K562 (cell line): ENCODE results near the gene MYBPHL. TPM values are rescaled to one million over a fixed set of nuclear protein-coding genes. Genes with fewer than 3 reads are reported as not detected.
A peak's percentile ranks its signal among the peaks of the same experiment; 100 is the strongest.

Experiments used
- CTBP1 ChIP-seq: fragments of 450-650 bp; IDR thresholded peaks from 2 replicates; pipeline ENCODE4 v1.6.1; 2016; ENCODE audit warnings: borderline replicate concordance
- E2F1 ChIP-seq: sonication (generic); formaldehyde crosslinking; IDR thresholded peaks from 2 replicates; pipeline ENCODE4 v1.8.1; 2023; ENCODE audit warnings: mild to moderate bottlenecking, missing genetic modification reagents, moderate library complexity
- ETV6 ChIP-seq, 3 experiments: fragments of 150-350 bp in 1 of 3; sonication (generic) in 1 of 3; formaldehyde crosslinking in 1 of 3; IDR thresholded peaks; 2 replicates each; pipeline versions ENCODE4 v1.6.1 to v1.8.0; 2014 to 2022; ENCODE audit warnings: borderline replicate concordance in 2 of 3, low read depth in 2 of 3, antibody characterized with exemption in 1 of 3, low read length in 1 of 3, mild to moderate bottlenecking in 1 of 3, missing genetic modification reagents in 1 of 3
- FOXP1 ChIP-seq: sonication (generic); formaldehyde crosslinking; IDR thresholded peaks from 2 replicates; pipeline ENCODE4 v1.8.0; 2022; ENCODE audit warnings: mild to moderate bottlenecking, missing genetic modification reagents
- HIVEP1 ChIP-seq: fragments of 250-450 bp; sonication (Bioruptor Pico); IDR thresholded peaks from 2 replicates; pipeline ENCODE4 v1.4.0; 2020; ENCODE audit warnings: mild to moderate bottlenecking
- IRF1 ChIP-seq: sonication (generic); formaldehyde crosslinking; IDR thresholded peaks from 2 replicates; pipeline ENCODE4 v1.8.0; 2022; ENCODE audit warnings: missing genetic modification reagents, mild to moderate bottlenecking, borderline replicate concordance
- NFIX ChIP-seq: fragments of 250-450 bp; sonication (Bioruptor Pico); IDR thresholded peaks from 2 replicates; pipeline ENCODE4 v1.4.0; 2020; ENCODE audit warnings: low read depth, mild to moderate bottlenecking, moderate library complexity
- RREB1 ChIP-seq: fragments of 250-450 bp; sonication (Bioruptor Pico); IDR thresholded peaks from 2 replicates; pipeline ENCODE4 v1.4.0; 2020
- SRSF3 ChIP-seq: fragments of 200-400 bp; formaldehyde crosslinking; IDR thresholded peaks from 2 replicates; pipeline ENCODE4 v1.6.1; 2016; ENCODE audit warnings: mild to moderate bottlenecking, low read length, moderate library complexity; ENCODE audit not compliant: insufficient read depth
- ZNF589 ChIP-seq: fragments of 200-800 bp; sonication (Bioruptor generic); IDR thresholded peaks from 2 replicates; pipeline ENCODE4 v1.6.1; 2016; ENCODE audit warnings: low read depth, missing genetic modification characterization, missing compliant biosample characterization
- ZNF764 ChIP-seq: fragments of 250-450 bp; sonication (Bioruptor Pico); IDR thresholded peaks from 2 replicates; pipeline ENCODE4 v1.4.0; 2020; ENCODE audit warnings: low read depth, mild to moderate bottlenecking, moderate library complexity
- ZNF780A ChIP-seq: fragments of 250-450 bp; sonication (Bioruptor Pico); IDR thresholded peaks from 2 replicates; pipeline ENCODE4 v1.5.0; 2021; ENCODE audit warnings: mild to moderate bottlenecking
- polyA plus RNA-seq, 8 experiments: library from polyadenylated mRNA; depleted of rRNA in 4 of 8; stranded (reverse) in 5 of 8; unstranded in 3 of 8; fragments of >200 nt; fragmentation: Nextera tagmentation in 2 of 8; fragmentation: Illumina TruSeq in 1 of 8; extraction: Ambion mirVana in 2 of 8; extraction: Trizol in 1 of 8; gene quantifications; 2 replicates each; pipeline versions ENCODE4 v1.2.1 to v1.2.3, GENCODE V29; 2011 to 2014; ENCODE audit warnings: inconsistent platforms in 1 of 8, missing spikeins in 1 of 8
- total RNA-seq, 7 experiments: library from RNA; depleted of rRNA in 6 of 7; stranded (reverse); fragments of >200 nt in 6 of 7; fragmentation: Illumina TruSeq in 2 of 7; extraction: Trizol in 2 of 7; gene quantifications; 2 replicates each; pipeline versions ENCODE4 v1.2.1 to v1.2.3, GENCODE V29; 2011 to 2021; ENCODE audit warnings: low replicate concordance in 1 of 7
- TF ChIP-seq, protein P1 (sequence below), 3 experiments: fragments of 200-800 bp in 1 of 3; sonication (Bioruptor generic) in 1 of 3; sonication (generic) in 1 of 3; formaldehyde crosslinking in 1 of 3; IDR thresholded peaks; 2 replicates each; pipeline versions ENCODE4 v1.6.1 to v1.8.0; 2016 to 2022; ENCODE audit warnings: mild to moderate bottlenecking in 2 of 3, missing compliant biosample characterization in 2 of 3, missing genetic modification characterization in 2 of 3, missing genetic modification reagents in 1 of 3

The MYBPHL gene
- total and polyA plus RNA-seq, 9 of the 15 experiments (the other 6 are each of a cell fraction or from before 2014, with no cell fraction given), result 0.20 to 1.9 (median 0.33) TPM

DNA sequence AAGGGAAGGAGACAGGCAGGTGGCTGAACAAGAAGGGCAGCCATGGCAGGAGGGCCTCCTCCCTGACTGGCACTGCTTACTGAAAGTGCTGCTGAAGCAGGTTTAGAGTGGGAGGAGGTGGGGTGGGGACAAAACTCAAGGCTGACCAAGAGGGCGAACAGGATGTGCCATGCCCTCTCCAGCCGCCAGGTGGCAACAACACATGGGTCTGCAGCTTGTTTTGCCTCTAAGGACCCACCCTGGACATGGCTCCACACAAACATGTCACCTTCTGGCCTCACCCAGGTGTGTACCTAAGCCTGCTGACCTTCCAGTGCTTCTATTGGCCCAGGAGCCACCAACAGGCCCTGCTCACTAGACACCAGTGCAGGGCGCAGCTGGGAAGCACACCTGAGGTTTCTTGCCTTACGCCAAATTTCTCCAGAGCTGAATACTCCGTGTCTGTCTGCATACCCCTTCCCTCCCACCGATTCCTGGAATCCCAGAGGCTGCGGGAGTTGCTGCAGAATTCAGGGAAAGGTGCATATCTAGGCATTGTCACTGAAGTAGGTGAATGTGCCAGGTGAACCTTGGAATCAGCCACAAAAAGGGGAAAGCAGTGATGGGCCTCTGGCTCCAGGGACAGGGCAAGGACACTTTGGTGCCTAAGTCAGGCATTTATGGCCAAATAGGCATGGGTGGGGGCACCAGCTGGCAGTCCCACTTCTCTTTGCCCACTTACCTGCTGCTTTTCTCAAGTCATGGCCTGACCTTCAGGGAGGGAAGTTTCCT, 29.2 kb downstream of the MYBPHL start (continued):
- TF ChIP-seq IRF1 (CRISPR knock-in tag) (no peak), RREB1 (no peak), NFIX (CRISPR knock-in tag) (no peak), ZNF780A (CRISPR knock-in tag) (no peak), ZNF764 (CRISPR knock-in tag) (no peak), E2F1 (no peak), ETV6 (IDR thresholded peaks at IDR 0.05; ENCODE audit: borderline replicate concordance in 1 of 2, low read depth in 2 of 2, low read length in 1 of 2) (no peak), ETV6 (CRISPR knock-in tag; IDR thresholded peaks at IDR 0.05; ENCODE audit: borderline replicate concordance) (no peak), SRSF3 (no peak), ZNF589 (CRISPR knock-in tag) (no peak), HIVEP1 (no peak), FOXP1 (CRISPR knock-in tag) (no peak), CTBP1 (peak; percentile 87)
- TF ChIP-seq, protein P1, sequence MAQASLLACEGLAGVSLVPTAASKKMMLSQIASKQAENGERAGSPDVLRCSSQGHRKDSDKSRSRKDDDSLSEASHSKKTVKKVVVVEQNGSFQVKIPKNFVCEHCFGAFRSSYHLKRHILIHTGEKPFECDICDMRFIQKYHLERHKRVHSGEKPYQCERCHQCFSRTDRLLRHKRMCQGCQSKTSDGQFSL (CRISPR knock-in tag; IDR thresholded peaks at IDR 0.05), result no peak; the same call in 1 of the 2 replicates
- TF ChIP-seq, protein P1 (tag; IDR thresholded peaks at IDR 0.05), result no peak
